NCI-H69 (cell line): ENCODE results near the gene NAALADL2.
"Not testable (repeated sequence)": the region's sequence is repeated elsewhere in the genome, so short reads cannot be mapped to it uniquely, and the experiment has no call there.

ENCODE experiments used
- DNase-seq: peaks from one replicate; lab custom pipeline; 2025; lab: John Stamatoyannopoulos, UW

The NAALADL2 gene

GRCh38 chr3:175585898-175586297 lies 726.8 kb downstream of the NAALADL2 start:
- no peak for DNase-seq

- peak; percentile 93 for DNase-seq
Measured at GRCh38 chr3:175590745-175591144, 731.6 kb downstream of the NAALADL2 start.

- DNase-seq, result no peak
Measured at GRCh38 chr3:175591375-175591774, 732.2 kb downstream of the NAALADL2 start.

- no peak for DNase-seq
Measured at GRCh38 chr3:175593331-175593730, 734.2 kb downstream of the NAALADL2 start.

- no peak for DNase-seq
Measured at GRCh38 chr3:175598740-175599139, 739.6 kb downstream of the NAALADL2 start.

- no peak for DNase-seq
Measured at GRCh38 chr3:175601521-175601920, 742.4 kb downstream of the NAALADL2 start.

GRCh38 chr3:175605851-175606250 lies 746.7 kb downstream of the NAALADL2 start:
- no peak for DNase-seq

- DNase-seq, result peak; percentile 88
Measured at GRCh38 chr3:175606650-175607318, 747.6 kb downstream of the NAALADL2 start.

- peak; percentile 88 for DNase-seq
Measured at GRCh38 chr3:175608356-175608755, 749.2 kb downstream of the NAALADL2 start.

- peak; percentile 83 for DNase-seq
Measured at GRCh38 chr3:175608911-175609310, 749.8 kb downstream of the NAALADL2 start.

GRCh38 chr3:175612487-175613196 lies 753.5 kb downstream of the NAALADL2 start:
- DNase-seq, result peak; percentile 20

- not testable (repeated sequence) for DNase-seq
Measured at GRCh38 chr3:175614107-175614506, 755.0 kb downstream of the NAALADL2 start.

- no peak for DNase-seq
Measured at GRCh38 chr3:175617247-175617646, 758.1 kb downstream of the NAALADL2 start.

- DNase-seq, result no peak
Measured at GRCh38 chr3:175619369-175619768, 760.2 kb downstream of the NAALADL2 start.

GRCh38 chr3:175620093-175620492 lies 761.0 kb downstream of the NAALADL2 start:
- DNase-seq, result no peak

- no peak for DNase-seq
Measured at GRCh38 chr3:175620532-175620931, 761.4 kb downstream of the NAALADL2 start.

- DNase-seq, result peak; percentile 19
Measured at GRCh38 chr3:175640958-175641357, 781.8 kb downstream of the NAALADL2 start.

- no peak for DNase-seq
Measured at GRCh38 chr3:175646865-175647264, 787.7 kb downstream of the NAALADL2 start.

- no peak for DNase-seq
Measured at GRCh38 chr3:175648899-175649298, 789.8 kb downstream of the NAALADL2 start.

GRCh38 chr3:175651716-175652115 lies 792.6 kb downstream of the NAALADL2 start:
- DNase-seq, result no peak

GRCh38 chr3:175655351-175655750 lies 796.2 kb downstream of the NAALADL2 start:
- no peak for DNase-seq

- DNase-seq, result no peak
Measured at GRCh38 chr3:175656461-175656860, 797.3 kb downstream of the NAALADL2 start.

- DNase-seq, result no peak
Measured at GRCh38 chr3:175659670-175660350, 800.7 kb downstream of the NAALADL2 start.
